Raji (cell line): ENCODE measurements around the gene TOMT.

Source experiments
- POLR2A ChIP-seq: IDR thresholded peaks from 2 replicates; pipeline ENCODE4 v1.6.1; 2011; ENCODE audit warnings: low read depth, low read length, control low read depth; ENCODE audit not compliant: insufficient read depth

The TOMT gene

GRCh38 chr11:72081184-72081644 lies 24.5 kb upstream of the TOMT start:
- no peak for TF ChIP-seq POLR2A

- no peak for TF ChIP-seq POLR2A
These were observed 23.8 kb upstream of the TOMT start for GRCh38 chr11:72081821-72082453.

- TF ChIP-seq POLR2A, result no peak
These were observed 22.3 kb upstream of the TOMT start for GRCh38 chr11:72083414-72083813.

GRCh38 chr11:72084076-72084475 lies 21.6 kb upstream of the TOMT start:
- no peak for TF ChIP-seq POLR2A

- TF ChIP-seq POLR2A, result no peak
These were observed 20.8 kb upstream of the TOMT start for GRCh38 chr11:72084965-72085364.

- no peak for TF ChIP-seq POLR2A
These were observed 19.9 kb upstream of the TOMT start for GRCh38 chr11:72085621-72086351.

- no peak for TF ChIP-seq POLR2A
These were observed 17.5 kb upstream of the TOMT start for GRCh38 chr11:72088076-72088808.

- no peak for TF ChIP-seq POLR2A
These were observed 14.4 kb upstream of the TOMT start for GRCh38 chr11:72091292-72091691.

GRCh38 chr11:72098741-72099140 lies 7.0 kb upstream of the TOMT start:
- TF ChIP-seq POLR2A, result no peak

- TF ChIP-seq POLR2A, result no peak
These were observed 5.7 kb upstream of the TOMT start for GRCh38 chr11:72100009-72100408.

- TF ChIP-seq POLR2A, result no peak
These were observed 5.3 kb upstream of the TOMT start for GRCh38 chr11:72100462-72100861.

- no peak for TF ChIP-seq POLR2A
These were observed 3.6 kb upstream of the TOMT start for GRCh38 chr11:72102162-72102561.

- TF ChIP-seq POLR2A, result no peak
These were observed 3.1 kb upstream of the TOMT start for GRCh38 chr11:72102631-72102945.

GRCh38 chr11:72102946-72103753 lies 2.6 kb upstream of the TOMT start, which contains the start of gene LAMTOR1:
LAMTOR1 (minus strand) TSS chr11:72103297; CDS start chr11:72103224, 73 bp downstream.
- TF ChIP-seq POLR2A, result peak; percentile 76

- TF ChIP-seq POLR2A, result no peak
These were observed 2.0 kb upstream of the TOMT start for GRCh38 chr11:72103754-72104167.
